HEK293 (cell line): ENCODE measurements around the gene FLNC.
A peak's percentile ranks its signal among the peaks of the same experiment; 100 is the strongest.

Experiments
- CTCF ChIA-PET: fragments of 350-600 bp; formaldehyde crosslinking; extraction: SDS; loops from one replicate; lab custom pipeline; 2021; ENCODE audit warnings: antibody characterized with exemption; lab: Yijun Ruan, JAX
- POLR2A ChIA-PET: fragments of 300-600 bp; formaldehyde crosslinking; extraction: SDS; loops from one replicate; lab custom pipeline; 2020; ENCODE audit warnings: antibody characterized with exemption, inconsistent platforms; lab: Yijun Ruan, JAX
- H3K27ac ChIP-seq: fragments of 200-500 bp; sonication (Bioruptor generic); 2 replicates; pipeline ENCODE4 v1.5.1; 2014; ENCODE audit warnings: low read depth, low read length, control low read depth, inconsistent platforms; ENCODE audit errors: extremely low read depth
- H3K36me3 ChIP-seq, 2 experiments: fragments of 200-500 bp in 1 of 2; sonication (Bioruptor generic) in 1 of 2; 1 replicate in 1 of 2; 2 replicates in 1 of 2; pipeline ENCODE4 v1.5.1; 2014 to 2017; ENCODE audit warnings: inconsistent platforms in 2 of 2, low read length in 2 of 2; ENCODE audit not compliant: control insufficient read depth in 2 of 2, insufficient read depth in 1 of 2
- H3K4me1 ChIP-seq: fragments of 200-500 bp; sonication (Bioruptor generic); 2 replicates; pipeline ENCODE4 v1.5.1; 2014; ENCODE audit warnings: mild to moderate bottlenecking, low read length, inconsistent platforms; ENCODE audit not compliant: control insufficient read depth, insufficient read depth
- H3K4me3 ChIP-seq: 2 replicates; pipeline ENCODE4 v1.5.1; 2011; ENCODE audit warnings: low read depth, mild to moderate bottlenecking, control low read depth, low read length, moderate library complexity
- H3K9me3 ChIP-seq: fragments of 200-500 bp; sonication (Bioruptor generic); 2 replicates; pipeline ENCODE4 v1.5.1; 2014; ENCODE audit warnings: low read depth, low read length, inconsistent platforms; ENCODE audit not compliant: control insufficient read depth, insufficient read depth
- BCL11B ChIP-seq: fragments of 450-650 bp; formaldehyde crosslinking; IDR thresholded peaks from 2 replicates; pipeline ENCODE4 v1.5.1; 2016; ENCODE audit warnings: low read depth, missing biosample characterization, missing genetic modification characterization
- EGR2 ChIP-seq: fragments of 450-650 bp; formaldehyde crosslinking; IDR thresholded peaks from 2 replicates; pipeline ENCODE4 v1.5.1; 2016; ENCODE audit warnings: low read depth, missing biosample characterization, missing genetic modification characterization
- GFI1B ChIP-seq: fragments of 450-650 bp; formaldehyde crosslinking; IDR thresholded peaks from 2 replicates; pipeline ENCODE4 v1.5.1; 2016; ENCODE audit warnings: missing biosample characterization, missing genetic modification characterization
- HIC1 ChIP-seq: fragments of 450-650 bp; formaldehyde crosslinking; IDR thresholded peaks from 2 replicates; pipeline ENCODE4 v1.5.1; 2016; ENCODE audit warnings: missing biosample characterization, missing genetic modification characterization
- HOXA7 ChIP-seq: sonication (generic); formaldehyde crosslinking; IDR thresholded peaks from 2 replicates; pipeline ENCODE4 v1.8.1; 2022; ENCODE audit warnings: missing genetic modification reagents, borderline replicate concordance
- KLF10 ChIP-seq: fragments of 450-650 bp; IDR thresholded peaks from 2 replicates; pipeline ENCODE4 v1.5.1; 2018; ENCODE audit warnings: missing biosample characterization, mild to moderate bottlenecking, missing genetic modification characterization
- KLF8 ChIP-seq: fragments of 450-650 bp; formaldehyde crosslinking; IDR thresholded peaks from 2 replicates; pipeline ENCODE4 v1.5.1; 2016; ENCODE audit warnings: missing biosample characterization, missing genetic modification characterization
- KLF9 ChIP-seq: fragments of 450-650 bp; formaldehyde crosslinking; IDR thresholded peaks from 2 replicates; pipeline ENCODE4 v1.5.1; 2016; ENCODE audit warnings: missing biosample characterization, missing genetic modification characterization, low read depth
- SALL2 ChIP-seq: fragments of 450-650 bp; formaldehyde crosslinking; IDR thresholded peaks from 2 replicates; pipeline ENCODE4 v1.5.0; 2017; ENCODE audit warnings: missing biosample characterization, mild to moderate bottlenecking, missing genetic modification characterization, borderline replicate concordance
- ZBTB49 ChIP-seq: fragments of 450-650 bp; formaldehyde crosslinking; IDR thresholded peaks from 2 replicates; pipeline ENCODE4 v1.5.1; 2016; ENCODE audit warnings: missing biosample characterization, missing genetic modification characterization, low read depth
- ZFHX2 ChIP-seq: fragments of 450-650 bp; formaldehyde crosslinking; conservative IDR thresholded peaks from 2 replicates; pipeline ENCODE4 v1.5.1; 2016; ENCODE audit warnings: missing biosample characterization, missing genetic modification characterization
- ZFP41 ChIP-seq: fragments of 450-650 bp; formaldehyde crosslinking; IDR thresholded peaks from 2 replicates; pipeline ENCODE4 v1.5.1; 2016; ENCODE audit warnings: missing biosample characterization, missing genetic modification characterization, borderline replicate concordance
- ZNF10 ChIP-seq: fragments of 450-650 bp; formaldehyde crosslinking; IDR thresholded peaks from 2 replicates; pipeline ENCODE4 v1.5.1; 2017; ENCODE audit warnings: missing biosample characterization, missing genetic modification characterization
- ZNF146 ChIP-seq: fragments of 450-650 bp; formaldehyde crosslinking; IDR thresholded peaks from 2 replicates; pipeline ENCODE4 v1.5.1; 2016; ENCODE audit warnings: missing biosample characterization, missing genetic modification characterization
- ZNF280C ChIP-seq: fragments of 450-650 bp; formaldehyde crosslinking; IDR thresholded peaks from 2 replicates; pipeline ENCODE4 v1.5.1; 2016; ENCODE audit warnings: missing biosample characterization, missing genetic modification characterization
- ZNF423 ChIP-seq: fragments of 450-650 bp; formaldehyde crosslinking; IDR thresholded peaks from 2 replicates; pipeline ENCODE4 v1.5.1; 2016; ENCODE audit warnings: missing biosample characterization, missing genetic modification characterization
- ZNF426 ChIP-seq: fragments of 450-650 bp; formaldehyde crosslinking; IDR thresholded peaks from 2 replicates; pipeline ENCODE4 v1.5.1; 2017; ENCODE audit warnings: missing biosample characterization, missing genetic modification characterization, mild to moderate bottlenecking, inconsistent platforms, moderate library complexity
- ZNF510 ChIP-seq: fragments of 450-650 bp; formaldehyde crosslinking; IDR thresholded peaks from 2 replicates; pipeline ENCODE4 v1.5.1; 2018; ENCODE audit warnings: mild to moderate bottlenecking, missing genetic modification characterization, missing biosample characterization; ENCODE audit not compliant: insufficient replicate concordance
- ZNF530 ChIP-seq: fragments of 450-650 bp; formaldehyde crosslinking; IDR thresholded peaks from 2 replicates; pipeline ENCODE4 v1.5.1; 2016; ENCODE audit warnings: low read depth, missing biosample characterization, missing genetic modification characterization
- ZNF596 ChIP-seq: fragments of 450-650 bp; IDR thresholded peaks from 2 replicates; pipeline ENCODE4 v1.5.0; 2018; ENCODE audit warnings: missing biosample characterization, mild to moderate bottlenecking, missing genetic modification characterization, moderate library complexity
- ZNF624 ChIP-seq: fragments of 450-650 bp; formaldehyde crosslinking; IDR thresholded peaks from 2 replicates; pipeline ENCODE4 v1.5.1; 2017; ENCODE audit warnings: missing biosample characterization, missing genetic modification characterization
- ZNF707 ChIP-seq: fragments of 450-650 bp; formaldehyde crosslinking; IDR thresholded peaks from 2 replicates; pipeline ENCODE4 v1.5.1; 2016; ENCODE audit warnings: missing biosample characterization, missing genetic modification characterization
- ZNF768 ChIP-seq: fragments of 450-650 bp; formaldehyde crosslinking; IDR thresholded peaks from 2 replicates; pipeline ENCODE4 v1.5.1; 2018; ENCODE audit warnings: missing biosample characterization, mild to moderate bottlenecking, missing genetic modification characterization
- ZSCAN16 ChIP-seq: fragments of 450-650 bp; formaldehyde crosslinking; IDR thresholded peaks from 2 replicates; pipeline ENCODE4 v1.5.1; 2016; ENCODE audit warnings: missing biosample characterization, missing genetic modification characterization
- ZSCAN23 ChIP-seq: fragments of 450-650 bp; formaldehyde crosslinking; IDR thresholded peaks from 2 replicates; pipeline ENCODE4 v1.5.1; 2016; ENCODE audit warnings: missing biosample characterization, missing genetic modification characterization
- ZSCAN4 ChIP-seq: fragments of 450-650 bp; formaldehyde crosslinking; IDR thresholded peaks from 2 replicates; pipeline ENCODE4 v1.5.1; 2017; ENCODE audit warnings: missing biosample characterization, missing genetic modification characterization

Gene FLNC

GRCh38 chr7:128845987-128846386 lies 15.8 kb downstream of the FLNC start:
- CTCF ChIA-PET: interaction anchor here (0.5 kb wide), 1 partner anchor 246 kb away, joined by 3 read pairs; no protein-coding TSS in a partner anchor
- no peak overlapping the region for H3K4me3 ChIP-seq

More at GRCh38 chr7:128845987-128846386, 15.8 kb downstream of the FLNC start:
- POLR2A ChIA-PET: no interaction called here
- no peaks in the 10 kb centered on the region for H3K9me3 ChIP-seq
- H3K4me1 ChIP-seq: no peaks in the 10 kb centered on the region
- H3K27ac ChIP-seq: no peak overlapping the region
- no peak for TF ChIP-seq ZNF146 (tag by site-specific recombination)
- no peak for TF ChIP-seq ZNF596 (tag by site-specific recombination)
- no peak for TF ChIP-seq ZNF768 (tag by site-specific recombination)
- TF ChIP-seq KLF8 (tag by site-specific recombination): no peak
- no peak for TF ChIP-seq ZSCAN4 (tag by site-specific recombination)
- no peak for TF ChIP-seq ZNF280C
- TF ChIP-seq ZFHX2: peak; percentile 58
- no peak for TF ChIP-seq ZNF530 (tag by site-specific recombination)
- TF ChIP-seq HIC1 (tag by site-specific recombination): 0 out of 2 replicates have a peak, but pooled peaks have one; percentile 28
- no peak for TF ChIP-seq ZNF510 (tag by site-specific recombination)
- TF ChIP-seq ZNF10 (tag by site-specific recombination): no peak
- no peak for TF ChIP-seq HOXA7 (CRISPR knock-in tag)
- no peak for TF ChIP-seq ZNF426
- no peak for TF ChIP-seq ZBTB49 (tag by site-specific recombination)
- no peak for TF ChIP-seq SALL2
- TF ChIP-seq ZNF624 (tag by site-specific recombination): no peak
- TF ChIP-seq ZFP41 (tag by site-specific recombination): no peak
- TF ChIP-seq GFI1B (tag by site-specific recombination): no peak
- TF ChIP-seq ZNF423 (tag by site-specific recombination): no peak
- 0 out of 2 replicates have a peak, but pooled peaks have one; percentile 32 for TF ChIP-seq KLF9 (tag by site-specific recombination)
- TF ChIP-seq EGR2 (tag by site-specific recombination): peak; percentile 59
- no peak for TF ChIP-seq ZNF707 (tag by site-specific recombination)
- TF ChIP-seq BCL11B (tag by site-specific recombination): no peak
- TF ChIP-seq ZSCAN23 (tag by site-specific recombination): no peak
- TF ChIP-seq ZSCAN16 (tag by site-specific recombination): no peak
- TF ChIP-seq KLF10 (tag by site-specific recombination): no peak
- TF ChIP-seq, all 188 proteins: peak for 4
- peaks cover 0 to 94% of the 10 kb centered on the region in 2 experiments; a peak in 1 of 3 replicates for H3K36me3 ChIP-seq
